Upper lobe of left lung (tissue), 4 donors: ENCODE data around the gene ADAMTS1.
"Not testable (repeated sequence)": the region's sequence is repeated elsewhere in the genome, so short reads cannot be mapped to it uniquely, and the experiment has no call there.

Experiments
- CTCF ChIP-seq, 6 experiments: fragments of 450-650 bp in 4 of 6; fragments of 200-600 bp in 2 of 6; sonication (generic) in 2 of 6; IDR thresholded peaks; one replicate each; pipeline ENCODE4 v1.5.1; 2016 to 2019; ENCODE audit warnings: antibody characterized with exemption in 6 of 6
- POLR2AphosphoS5 ChIP-seq, 2 donors: sonication (generic); formaldehyde crosslinking; IDR thresholded peaks; one replicate each; pipeline ENCODE4 v1.5.1; 2017; ENCODE audit warnings: antibody characterized with exemption in 2 of 2

GRCh38 chr21:26854695-26855094, 9.5 kb upstream of the ADAMTS1 start:
- not testable (repeated sequence) for TF ChIP-seq CTCF, POLR2AphosphoS5 (IDR thresholded peaks at IDR 0.05)
